BLaER1 (cell line): Measurements from ENCODE around the gene CELF5.
"Not testable (repeated sequence)": the region's sequence is repeated elsewhere in the genome, so short reads cannot be mapped to it uniquely, and the experiment has no call there.

Experiments used
- H3K27ac ChIP-seq: shearing (Covaris generic); formaldehyde crosslinking; 2 replicates; pipeline ENCODE4 v1.8.1; 2022
- H3K27me3 ChIP-seq: shearing (Covaris generic); formaldehyde crosslinking; 2 replicates; pipeline ENCODE4 v1.8.1; 2022
- H3K36me3 ChIP-seq: shearing (Covaris generic); formaldehyde crosslinking; 2 replicates; pipeline ENCODE4 v1.8.1; 2022
- H3K4me1 ChIP-seq: shearing (Covaris generic); formaldehyde crosslinking; 2 replicates; pipeline ENCODE4 v1.8.1; 2022
- H3K4me2 ChIP-seq: shearing (Covaris generic); formaldehyde crosslinking; 2 replicates; pipeline ENCODE4 v1.8.1; 2022
- H3K4me3 ChIP-seq: shearing (Covaris generic); formaldehyde crosslinking; 2 replicates; pipeline ENCODE4 v1.8.1; 2022
- H3K9ac ChIP-seq: shearing (Covaris generic); formaldehyde crosslinking; 2 replicates; pipeline ENCODE4 v1.8.1; 2022
- H3K9me3 ChIP-seq: shearing (Covaris generic); formaldehyde crosslinking; 2 replicates; pipeline ENCODE4 v1.8.1; 2022
- H4K20me1 ChIP-seq: shearing (Covaris generic); formaldehyde crosslinking; 2 replicates; pipeline ENCODE4 v1.8.1; 2022
- Cebpa-rat ChIP-seq: shearing (Covaris generic); IDR thresholded peaks from 2 replicates; pipeline ENCODE4 v1.8.1; 2022

The CELF5 gene

DNA sequence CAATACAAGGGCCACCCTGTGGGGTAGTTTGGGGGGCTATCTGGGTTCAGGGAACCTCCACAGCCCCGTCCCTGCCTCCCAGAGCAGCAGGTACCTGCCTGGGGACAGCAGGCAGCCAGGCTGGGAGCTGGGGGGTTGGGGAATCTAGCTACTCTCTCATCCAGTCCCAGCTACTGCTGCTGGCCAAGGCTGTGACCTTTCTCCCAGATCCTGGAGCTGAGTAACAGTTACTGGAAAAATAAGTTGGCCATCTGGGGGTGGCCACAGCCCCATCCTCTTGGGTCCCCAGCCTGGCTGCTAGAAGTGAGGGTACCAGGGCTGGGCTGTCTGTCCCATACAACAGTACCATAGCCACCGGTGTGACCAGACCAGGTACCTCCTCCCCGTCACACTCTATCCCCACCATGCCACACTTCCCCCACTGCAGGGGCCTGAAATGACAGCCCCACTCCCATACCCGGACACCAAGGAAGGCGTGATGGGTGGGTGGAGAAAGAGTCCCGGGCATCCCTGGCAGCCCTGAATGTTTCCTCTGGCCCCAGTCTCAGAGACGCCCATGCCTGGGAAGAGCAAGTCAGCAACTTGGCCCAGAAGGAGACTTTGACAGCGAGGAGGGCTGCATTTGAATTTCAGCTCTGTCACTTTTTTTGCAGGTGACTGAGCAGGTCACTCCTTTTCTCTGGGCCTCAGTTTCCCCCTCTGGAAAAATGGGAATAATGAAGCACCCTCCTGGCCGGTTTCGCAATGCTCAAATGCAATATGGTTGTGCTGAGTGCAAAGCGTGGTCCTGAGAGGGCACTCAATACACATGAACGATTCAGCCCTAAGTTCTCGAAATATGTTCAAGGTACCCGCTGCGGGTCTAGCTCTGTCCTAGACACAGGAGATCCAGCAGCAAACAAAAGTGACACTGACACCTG lies 111.2 kb downstream of the CELF5 start:
- H3K4me3 ChIP-seq: no peak overlapping the region
- H3K4me1 ChIP-seq: peaks cover 51% of the 10 kb centered on the region
- no peaks in the 10 kb centered on the region for H3K36me3 ChIP-seq
- no peaks in the 10 kb centered on the region for H4K20me1 ChIP-seq
- 0 out of 2 replicates have a peak, but pooled peaks have one; percentile 52 for TF ChIP-seq Cebpa-rat
- peaks cover 5% of the 10 kb centered on the region; the same call in 1 of the 2 replicates for H3K9me3 ChIP-seq
- H3K27me3 ChIP-seq: no peaks in the 10 kb centered on the region
- peak overlapping the region; percentile 65; the same call in 1 of the 2 replicates for H3K9ac ChIP-seq
- H3K4me2 ChIP-seq: peak overlapping the region; percentile 86
- no peak overlapping the region for H3K27ac ChIP-seq

- Histone ChIP-seq H3K4me1 (peaks cover 56% of the 10 kb centered on the region), H3K27me3 (no peaks in the 10 kb centered on the region), H3K27ac (peak overlapping the region; percentile 84), H3K9ac (peak overlapping the region; percentile 65), H3K4me2 (peak overlapping the region; percentile 86), H4K20me1 (no peaks in the 10 kb centered on the region), H3K9me3 (peaks cover 5% of the 10 kb centered on the region; the same call in 1 of the 2 replicates), H3K36me3 (no peaks in the 10 kb centered on the region), H3K4me3 (no peak overlapping the region)
- TF ChIP-seq Cebpa-rat: no peak
Observed at GRCh38 chr19:3336351-3336679, 111.9 kb downstream of the CELF5 start.

GRCh38 chr19:3336680-3337523 lies 112.4 kb downstream of the CELF5 start:
- no peaks in the 10 kb centered on the region for H4K20me1 ChIP-seq
- H3K4me2 ChIP-seq: peak overlapping the region; percentile 86
- no peaks in the 10 kb centered on the region for H3K27me3 ChIP-seq
- peak overlapping the region; percentile 84 for H3K27ac ChIP-seq
- H3K9ac ChIP-seq: peak overlapping the region; percentile 65
- H3K9me3 ChIP-seq: peaks cover 5% of the 10 kb centered on the region; the same call in 1 of the 2 replicates
- H3K36me3 ChIP-seq: no peaks in the 10 kb centered on the region
- TF ChIP-seq Cebpa-rat: no peak
- no peak overlapping the region for H3K4me3 ChIP-seq
- peaks cover 61% of the 10 kb centered on the region for H3K4me1 ChIP-seq

- H3K9ac ChIP-seq: peak overlapping the region; percentile 29; the same call in 1 of the 2 replicates
- no peaks in the 10 kb centered on the region for H3K36me3 ChIP-seq
- H3K4me1 ChIP-seq: peaks cover 71% of the 10 kb centered on the region
- H3K9me3 ChIP-seq: no peaks in the 10 kb centered on the region
- H3K4me3 ChIP-seq: no peak overlapping the region
- TF ChIP-seq Cebpa-rat: no peak
- H3K4me2 ChIP-seq: peak overlapping the region; percentile 86
- H4K20me1 ChIP-seq: no peaks in the 10 kb centered on the region
- H3K27me3 ChIP-seq: no peaks in the 10 kb centered on the region
- peak overlapping the region; percentile 49; the same call in 1 of the 2 replicates for H3K27ac ChIP-seq
Observed at GRCh38 chr19:3338541-3339181, 114.2 kb downstream of the CELF5 start.

GRCh38 chr19:3340340-3340739 lies 115.9 kb downstream of the CELF5 start:
- TF ChIP-seq Cebpa-rat: no peak
- Histone ChIP-seq H3K27ac (peak overlapping the region; percentile 53; the same call in 1 of the 2 replicates), H3K4me2 (no peak overlapping the region; the same call in 1 of the 2 replicates)

GRCh38 chr19:3342246-3342645 lies 117.8 kb downstream of the CELF5 start:
- H3K9me3 ChIP-seq: no peaks in the 10 kb centered on the region
- no peak overlapping the region for H3K4me3 ChIP-seq
- no peak overlapping the region for H3K9ac ChIP-seq
- H4K20me1 ChIP-seq: no peaks in the 10 kb centered on the region
- TF ChIP-seq Cebpa-rat: no peak
- H3K4me2 ChIP-seq: no peak overlapping the region
- no peak overlapping the region for H3K27ac ChIP-seq
- no peaks in the 10 kb centered on the region for H3K27me3 ChIP-seq
- peaks cover 65% of the 10 kb centered on the region for H3K4me1 ChIP-seq
- H3K36me3 ChIP-seq: no peaks in the 10 kb centered on the region

More at GRCh38 chr19:3340340-3340739, 115.9 kb downstream of the CELF5 start:
- H3K36me3 ChIP-seq: no peaks in the 10 kb centered on the region
- no peaks in the 10 kb centered on the region for H3K9me3 ChIP-seq
- no peaks in the 10 kb centered on the region for H3K27me3 ChIP-seq
- H4K20me1 ChIP-seq: no peaks in the 10 kb centered on the region
- no peak overlapping the region for H3K4me3 ChIP-seq
- no peak overlapping the region for H3K9ac ChIP-seq
- peaks cover 74% of the 10 kb centered on the region for H3K4me1 ChIP-seq

DNA sequence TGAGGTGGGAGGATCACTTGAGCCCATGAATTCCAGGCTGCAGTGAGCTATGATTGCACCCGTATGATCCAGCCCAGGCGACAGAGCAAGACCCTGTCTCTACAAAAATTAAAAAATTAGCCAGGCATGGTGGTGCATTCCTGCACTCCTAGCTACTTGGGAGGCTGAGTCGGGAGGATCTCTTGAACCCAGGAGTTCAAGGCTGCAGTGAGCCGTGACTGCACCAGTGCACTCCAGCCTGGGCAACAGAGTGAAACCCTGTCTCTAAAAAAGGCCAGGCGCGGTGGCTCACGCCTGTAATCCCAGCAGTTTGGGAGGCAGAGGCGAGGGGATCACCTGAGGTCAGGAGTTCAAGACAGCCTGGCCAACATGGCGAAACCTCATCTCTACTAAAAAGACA lies 118.5 kb downstream of the CELF5 start:
- H4K20me1 ChIP-seq, H3K4me3 ChIP-seq, H3K27me3 ChIP-seq, H3K9ac ChIP-seq, H3K36me3 ChIP-seq, H3K9me3 ChIP-seq: not testable (repeated sequence)
- Histone ChIP-seq H3K4me2 (peak overlapping the region; percentile 56), H3K27ac (0 out of 2 replicates have a peak overlapping the region, but pooled peaks have one; percentile 30), H3K4me1 (peaks cover 58% of the 10 kb centered on the region)

DNA sequence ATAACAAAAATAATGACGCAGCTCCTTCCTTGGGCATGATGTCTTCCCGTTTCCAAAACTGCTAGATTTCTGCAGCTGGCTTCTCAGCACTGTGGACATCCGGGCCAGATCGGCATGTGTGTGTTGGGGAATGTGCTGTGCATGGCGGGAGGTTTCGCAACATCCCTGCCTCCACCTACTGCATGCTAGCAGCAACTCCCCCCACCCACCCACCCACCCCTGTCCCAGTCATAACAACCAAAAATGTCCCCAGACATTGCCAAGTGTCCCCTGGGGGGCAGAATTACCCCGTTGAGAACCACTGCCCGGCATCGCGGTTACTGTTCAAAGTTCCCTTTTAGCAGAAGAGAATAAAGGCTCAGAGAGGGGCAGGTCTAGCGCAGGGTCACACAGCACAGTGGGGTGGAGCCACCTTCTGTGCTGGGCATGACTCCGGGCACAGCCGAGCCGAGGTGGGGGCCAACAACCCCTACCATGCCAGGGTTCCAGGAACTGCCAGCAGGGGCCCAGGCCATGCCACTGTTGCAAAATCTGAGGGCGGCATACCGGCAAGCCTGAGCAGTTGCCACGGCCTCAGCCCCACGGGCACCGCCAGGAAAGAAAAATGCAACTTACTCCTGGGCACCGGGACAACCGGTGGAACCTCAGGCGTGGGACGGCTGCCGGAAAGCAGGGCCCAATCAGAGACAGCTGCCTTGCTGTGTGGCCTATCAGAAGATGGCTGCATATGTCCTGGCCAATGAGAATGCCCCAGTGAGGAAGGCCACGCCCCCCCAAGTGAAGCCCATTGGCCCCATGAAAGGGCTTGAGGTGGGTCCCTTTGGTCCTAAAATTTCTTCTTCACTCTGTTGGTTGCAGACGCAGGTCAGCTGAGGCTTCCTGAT lies 119.4 kb downstream of the CELF5 start:
- Histone ChIP-seq H3K27me3 (no peaks in the 10 kb centered on the region), H3K9me3 (no peaks in the 10 kb centered on the region), H3K4me3 (no peak overlapping the region), H3K36me3 (no peaks in the 10 kb centered on the region), H4K20me1 (no peaks in the 10 kb centered on the region), H3K4me2 (peak overlapping the region; percentile 56), H3K27ac (no peak overlapping the region), H3K9ac (no peak overlapping the region), H3K4me1 (peaks cover 49% of the 10 kb centered on the region)
- TF ChIP-seq Cebpa-rat: peak; percentile 87
